Stimulated activated CD4-positive, alpha-beta T cell treated with anti-CD3 and anti-CD28 coated beads, Interleukin-1b, Interleukin-23, amount 100 ng/mL, for 48 hours (primary cell): ENCODE results near the gene NAALADL2.
"Not testable (repeated sequence)": the region's sequence is repeated elsewhere in the genome, so short reads cannot be mapped to it uniquely, and the experiment has no call there.

ENCODE experiments used
- DNase-seq: peaks from one replicate; pipeline ENCODE4 v3.0.0-alpha.2; 2020

The NAALADL2 gene

DNA sequence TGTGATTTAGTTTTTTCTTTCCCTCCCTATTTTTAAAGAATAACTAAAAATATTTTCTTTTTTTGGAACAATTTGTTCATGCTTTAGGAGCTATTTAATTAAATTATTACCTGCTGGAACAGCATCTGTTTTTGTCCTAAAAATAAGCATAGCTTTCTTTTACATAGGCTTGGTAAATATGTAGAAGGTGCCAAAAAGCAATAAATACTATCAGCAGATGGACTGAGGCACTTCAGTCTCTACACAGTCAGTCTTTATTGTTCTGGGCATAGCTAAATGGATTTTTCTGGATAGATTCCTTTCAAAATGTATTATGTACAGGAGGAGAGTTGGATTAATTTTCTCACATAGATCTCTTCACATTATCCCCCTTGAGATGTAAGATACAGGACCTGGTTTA lies 223.5 kb downstream of the NAALADL2 start:
- DNase-seq = no peak

DNA sequence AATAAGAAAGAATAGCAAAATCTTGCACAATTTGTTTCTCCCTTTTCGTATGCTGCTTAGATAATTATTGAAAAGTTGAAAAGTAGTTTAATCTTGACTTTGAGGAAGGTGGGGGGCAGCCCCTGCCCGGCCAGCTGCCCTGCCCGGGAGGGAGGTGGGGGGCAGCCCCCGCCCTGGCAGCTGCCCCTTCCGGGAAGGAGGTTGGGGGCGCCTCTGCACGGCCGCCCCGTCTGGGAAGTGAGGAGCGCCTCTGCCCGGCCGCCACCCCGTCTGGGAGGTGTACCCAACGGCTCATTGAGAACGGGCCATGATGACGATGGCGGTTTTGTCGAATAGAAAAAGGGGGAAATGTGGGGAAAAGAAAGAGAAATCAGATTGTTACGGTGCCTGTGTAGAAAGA lies 228.0 kb downstream of the NAALADL2 start:
- not testable (repeated sequence) for DNase-seq

DNA sequence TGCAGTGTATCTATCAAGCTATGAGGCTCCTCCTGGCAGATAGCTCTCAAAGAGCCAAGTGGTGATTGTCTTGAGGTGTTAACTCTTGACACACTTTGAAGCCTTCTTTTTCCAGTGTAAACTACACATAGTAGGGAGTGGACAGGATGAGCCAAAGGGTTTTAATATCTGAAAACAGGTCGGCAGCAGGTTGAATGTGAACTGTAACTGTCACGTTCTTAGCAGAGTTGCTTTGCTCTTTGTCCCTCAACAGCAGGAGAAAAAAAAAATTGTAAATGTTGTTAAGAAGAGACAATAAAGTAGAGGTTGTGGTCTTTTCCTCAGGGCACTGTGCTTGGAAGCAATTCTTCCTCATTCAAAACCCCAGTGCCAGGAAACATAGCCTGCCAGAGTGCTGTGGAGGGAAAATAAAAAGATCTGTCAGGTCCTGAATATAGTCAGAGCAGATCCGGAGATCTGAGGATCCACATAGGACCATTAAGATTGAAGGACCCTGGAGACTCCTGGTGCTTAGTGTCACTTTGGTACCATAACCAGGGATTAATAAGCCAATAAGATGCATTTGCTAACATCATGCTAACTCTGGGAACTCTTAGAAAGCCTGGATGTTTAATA lies 229.7 kb downstream of the NAALADL2 start:
- DNase-seq = no peak

DNA sequence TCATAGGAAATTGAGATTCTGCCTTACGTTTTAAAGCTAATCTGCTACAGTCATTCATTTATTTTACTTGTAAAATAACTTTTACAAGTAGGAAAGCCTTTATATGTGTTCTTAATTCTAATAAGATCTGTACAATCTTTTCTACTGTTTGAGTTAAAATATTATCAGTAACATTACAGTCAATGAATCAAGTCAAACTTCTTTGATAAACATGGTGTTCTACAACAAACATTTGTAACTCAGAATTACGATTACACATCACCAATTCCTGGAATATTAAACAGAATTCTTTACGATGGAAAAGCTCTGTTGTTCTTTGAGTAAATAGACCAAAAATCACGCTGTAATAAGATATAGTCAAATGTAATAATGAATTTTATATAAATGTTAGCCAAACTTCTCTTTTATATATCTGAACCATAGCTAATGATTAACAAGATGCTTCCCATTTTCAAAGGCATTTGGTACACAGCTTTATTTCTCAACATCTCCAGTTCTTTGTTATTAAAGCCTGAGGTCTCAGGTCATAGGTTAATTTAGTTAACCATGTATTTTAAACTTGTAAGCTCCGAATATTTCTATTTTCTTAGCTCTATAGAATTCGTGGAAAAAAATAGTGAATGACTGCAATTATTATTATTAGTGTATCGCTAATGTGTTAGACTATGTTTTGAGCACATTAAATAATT lies 232.4 kb downstream of the NAALADL2 start:
- no peak for DNase-seq

DNA sequence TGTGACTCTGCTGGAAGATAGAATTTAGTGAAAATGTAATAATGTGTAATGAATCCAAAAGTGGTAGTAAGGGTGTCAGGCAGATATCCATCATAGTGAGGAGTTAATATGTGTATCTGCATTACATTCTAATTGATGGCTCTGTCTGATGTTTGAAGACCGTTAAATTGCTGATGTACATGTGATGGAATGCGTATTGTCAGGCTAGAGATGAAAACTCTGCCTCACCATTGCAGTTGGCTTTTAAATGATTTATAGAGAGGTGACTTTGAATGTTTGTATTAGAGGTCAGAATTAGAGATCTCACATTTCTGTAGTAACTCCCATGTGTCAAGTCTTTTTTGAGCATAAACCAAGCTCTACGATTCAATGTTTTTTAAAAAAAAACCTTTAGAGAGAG lies 234.6 kb downstream of the NAALADL2 start:
- no peak for DNase-seq

DNA sequence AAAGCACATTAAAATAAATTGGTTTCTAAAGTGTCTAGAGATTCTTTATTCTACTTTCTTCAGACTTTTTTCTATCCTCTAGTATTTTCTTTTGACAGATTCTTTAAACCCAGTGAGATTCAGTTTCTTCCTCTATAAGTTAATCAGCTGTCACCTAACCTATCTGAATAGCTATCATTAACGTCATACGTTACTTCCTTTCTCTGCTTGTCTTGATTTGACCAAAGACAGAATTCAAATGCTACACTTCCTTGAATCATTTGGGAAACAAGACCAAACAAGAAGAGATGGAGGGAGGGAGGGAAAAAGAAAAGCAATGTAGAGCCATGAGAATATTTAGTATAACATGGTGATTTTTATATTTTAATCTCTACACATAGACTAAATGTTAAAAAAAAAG lies 235.2 kb downstream of the NAALADL2 start:
- no peak for DNase-seq

DNA sequence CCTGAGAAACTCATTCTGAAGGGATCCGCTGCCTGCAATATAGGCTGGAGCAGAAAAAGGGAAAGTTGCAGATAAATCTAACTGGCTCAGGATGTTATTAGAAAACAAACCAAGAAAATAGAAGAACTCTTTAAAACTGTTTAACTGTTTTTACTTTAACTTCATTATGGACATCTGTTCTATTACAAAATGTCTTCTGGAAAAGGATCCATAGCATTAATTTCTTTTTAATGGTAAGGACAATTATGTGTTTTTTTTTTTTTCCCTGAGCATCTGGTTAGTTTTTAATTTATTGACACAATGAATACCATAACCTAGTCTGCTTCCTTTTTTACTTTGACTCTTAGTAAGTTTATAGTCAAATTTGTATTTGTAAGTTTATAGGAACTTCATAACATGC lies 239.5 kb downstream of the NAALADL2 start:
- no peak for DNase-seq

DNA sequence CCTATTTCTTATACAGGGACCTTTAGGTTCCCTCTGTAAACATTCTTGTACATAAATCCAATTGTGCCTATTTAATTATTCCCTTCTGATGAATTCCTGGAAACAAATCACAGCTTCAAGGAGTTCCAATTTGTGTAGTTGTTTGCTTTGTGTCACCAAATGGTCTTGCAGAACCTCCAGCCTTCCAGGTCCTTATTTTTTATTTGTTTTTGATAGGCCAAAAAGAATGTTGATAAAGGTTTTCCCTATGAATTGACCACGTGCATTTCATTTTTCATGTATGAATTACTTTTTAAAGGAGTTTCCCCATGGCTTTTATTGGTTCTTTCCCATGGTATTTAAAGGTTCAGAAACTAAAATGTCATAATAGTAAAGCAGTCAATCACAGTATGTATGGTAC lies 243.0 kb downstream of the NAALADL2 start:
- no peak for DNase-seq

DNA sequence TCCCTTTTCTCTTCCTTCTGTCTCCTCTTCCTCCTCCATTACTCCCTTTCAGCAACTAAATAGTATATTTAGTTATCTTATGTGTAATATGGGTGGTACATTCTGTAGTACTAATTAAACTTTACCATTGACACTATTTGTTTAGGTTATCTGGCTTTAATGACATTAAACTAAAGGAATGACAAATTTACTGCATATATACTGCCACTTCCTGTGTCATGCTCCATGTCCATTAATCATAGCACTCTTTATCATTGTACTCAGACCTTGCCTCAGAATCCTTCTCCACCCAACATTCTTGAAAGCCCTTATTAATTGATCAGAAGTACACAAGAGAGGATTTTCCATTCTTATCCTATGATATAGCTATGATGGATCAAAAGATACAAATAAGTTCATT lies 244.2 kb downstream of the NAALADL2 start:
- DNase-seq = no peak

DNA sequence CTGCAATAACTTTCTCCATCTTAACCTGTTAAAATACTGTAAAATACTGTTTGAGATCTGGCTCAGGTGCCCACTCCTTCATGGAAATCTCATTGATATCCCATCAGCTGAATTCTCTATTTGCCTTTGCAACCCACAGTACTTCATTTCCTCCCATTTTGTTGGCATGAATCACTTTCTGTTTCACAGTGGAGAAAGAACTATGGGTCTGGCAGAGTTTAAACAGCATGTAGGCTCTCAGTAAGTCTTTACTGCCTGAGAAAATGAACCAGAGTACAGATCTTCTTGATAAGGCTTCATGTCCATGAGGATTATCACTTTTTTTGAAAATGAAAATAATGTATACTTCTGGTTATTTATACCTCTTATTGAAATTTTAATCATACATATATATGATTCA lies 245.9 kb downstream of the NAALADL2 start:
- DNase-seq = no peak

DNA sequence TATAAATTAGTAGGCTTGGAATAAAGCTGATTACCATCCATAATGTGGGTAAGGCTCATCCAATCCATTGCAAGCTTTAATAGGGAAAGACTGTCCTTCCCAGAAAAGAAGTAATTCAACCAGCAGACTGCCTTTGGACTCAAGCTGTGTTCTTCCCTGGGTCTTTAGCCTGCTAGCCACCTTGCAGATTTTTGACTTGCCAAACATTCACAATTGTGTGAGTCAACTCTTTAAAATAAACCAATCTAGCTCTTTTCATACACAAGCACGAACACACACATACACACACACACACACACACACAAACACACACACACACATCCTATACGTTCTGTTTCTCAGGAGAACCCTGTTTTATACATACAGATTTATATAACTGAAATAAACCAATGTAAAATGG lies 248.1 kb downstream of the NAALADL2 start:
- DNase-seq = no peak

DNA sequence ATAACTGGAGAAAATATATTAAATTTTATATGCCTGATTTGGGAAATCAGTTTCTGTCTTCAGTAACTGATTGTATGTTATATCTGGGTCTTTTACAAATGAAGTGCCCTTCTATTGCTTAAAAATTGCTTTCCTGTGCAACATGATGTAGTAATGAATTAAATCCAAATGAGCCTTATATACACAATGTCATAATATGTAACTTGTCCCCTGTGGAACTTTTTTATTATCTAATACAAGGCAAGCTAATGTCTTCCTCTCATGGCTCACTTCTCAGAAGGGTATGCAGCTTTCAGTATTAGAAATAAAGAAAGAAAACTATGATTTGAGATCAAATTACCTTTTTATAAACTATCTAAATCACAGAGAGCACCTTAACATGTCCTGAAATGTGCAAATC lies 248.9 kb downstream of the NAALADL2 start:
- DNase-seq = no peak

DNA sequence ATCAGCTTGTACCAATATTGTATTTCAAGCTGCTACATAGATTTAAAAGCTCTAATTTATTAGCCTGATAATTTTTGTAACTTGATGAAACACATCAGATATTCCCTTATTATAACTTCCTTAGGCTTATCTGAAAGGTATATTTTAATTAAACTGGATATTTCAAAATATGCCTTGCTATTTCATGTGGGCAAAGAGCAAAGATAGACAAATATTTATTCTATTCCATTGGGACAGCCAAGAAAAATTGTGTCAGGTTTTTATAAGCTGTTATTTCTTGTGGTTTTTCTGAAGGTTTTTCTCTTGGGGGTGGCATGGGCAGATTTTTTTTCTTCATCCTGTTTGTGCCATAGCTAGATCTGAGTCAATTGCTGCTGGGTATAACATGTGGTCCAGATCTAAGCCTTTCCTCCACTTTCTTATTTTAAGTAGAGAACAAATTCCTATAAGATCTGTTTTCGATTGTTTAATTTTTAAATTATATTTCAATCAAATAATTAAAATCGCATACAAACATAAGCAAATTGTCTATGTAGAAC lies 249.5 kb downstream of the NAALADL2 start:
- DNase-seq = no peak

DNA sequence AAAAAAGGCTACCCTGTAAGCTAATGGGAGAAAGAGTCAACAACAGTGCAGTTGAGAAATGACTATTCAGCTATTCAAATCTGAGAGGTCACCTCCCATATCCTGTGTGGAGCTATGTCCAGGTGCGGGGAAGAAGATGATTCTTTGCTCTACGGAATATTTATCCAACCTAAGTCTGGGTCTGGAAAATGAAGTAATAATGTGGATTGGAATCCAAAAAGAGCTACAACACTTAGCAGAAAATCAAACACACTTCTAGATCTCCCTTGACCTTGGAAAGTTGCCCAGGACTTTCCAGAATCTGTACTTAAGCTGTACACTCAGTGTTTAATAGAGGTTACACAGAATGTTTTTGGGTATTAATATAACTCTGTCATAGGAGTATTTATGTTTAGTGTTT lies 251.9 kb downstream of the NAALADL2 start:
- DNase-seq = no peak

DNA sequence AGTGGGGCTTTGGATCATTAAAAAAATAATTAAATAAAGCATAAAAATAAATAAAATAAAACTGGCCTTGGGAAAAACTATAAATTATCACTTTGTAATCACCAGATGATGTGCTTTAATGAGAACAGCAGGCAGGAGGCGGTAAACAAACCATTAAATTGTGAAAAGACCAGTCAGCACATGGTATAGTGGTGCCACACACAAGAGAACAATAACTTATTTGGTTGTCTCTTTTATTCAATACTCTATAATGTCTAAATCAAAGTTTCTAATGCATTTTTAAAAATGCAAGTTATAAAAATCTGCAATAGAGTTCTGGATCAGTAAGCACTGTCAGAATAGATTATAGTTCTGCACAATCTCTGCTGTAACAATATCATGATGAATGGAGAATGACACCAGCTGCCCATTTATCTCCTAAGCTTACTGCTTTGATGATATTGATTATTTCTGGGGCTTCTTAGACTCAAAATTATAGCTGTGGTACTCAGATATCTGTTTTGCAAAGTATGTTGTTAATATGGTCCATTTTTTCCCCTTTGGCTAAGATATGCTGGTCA lies 259.3 kb downstream of the NAALADL2 start:
- DNase-seq = no peak

DNA sequence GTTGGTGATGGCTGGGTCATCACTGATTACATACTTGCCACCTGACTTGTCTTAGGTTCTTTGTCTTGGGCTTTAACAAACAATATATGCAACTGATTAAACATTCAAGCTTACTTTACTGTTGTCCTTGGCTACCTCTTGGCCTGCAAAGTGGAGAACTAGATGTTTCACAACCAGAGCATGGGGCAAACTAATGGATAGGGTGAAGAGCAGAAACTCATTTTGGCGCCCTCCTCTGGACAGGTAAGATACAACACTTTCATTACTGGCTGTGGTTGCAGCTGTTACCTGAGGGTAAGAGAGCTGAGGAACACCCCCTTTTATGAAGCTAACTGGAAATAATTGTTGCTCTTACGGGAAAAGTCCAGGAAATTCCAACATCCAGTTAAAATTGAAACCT lies 262.1 kb downstream of the NAALADL2 start:
- no peak for DNase-seq

DNA sequence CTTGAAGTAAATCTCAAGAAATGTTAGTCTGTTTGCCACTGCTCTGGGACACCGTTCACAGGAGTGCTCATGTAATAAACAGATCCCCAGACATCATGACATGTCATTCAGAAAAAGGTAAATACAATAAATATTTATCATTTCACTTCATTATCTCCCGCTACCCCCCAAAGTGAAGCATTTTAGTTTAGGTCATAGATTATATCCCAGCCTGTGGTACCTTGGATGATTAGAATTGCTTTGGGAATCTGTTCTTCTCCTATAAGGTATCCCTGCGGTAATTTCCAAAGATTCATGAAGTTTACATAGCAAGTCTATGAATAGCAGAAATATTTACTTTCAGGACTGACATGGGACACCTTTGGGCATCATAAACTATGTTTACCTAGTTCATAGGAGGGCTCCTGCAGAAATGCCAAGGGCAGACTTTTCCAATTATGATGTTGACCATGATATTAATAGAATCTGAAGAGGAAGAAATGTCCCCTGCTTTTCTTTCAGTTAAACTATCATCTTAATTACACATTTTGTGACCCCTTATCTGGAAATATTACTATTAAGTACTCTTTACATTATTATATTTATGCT lies 268.0 kb downstream of the NAALADL2 start:
- DNase-seq = no peak

DNA sequence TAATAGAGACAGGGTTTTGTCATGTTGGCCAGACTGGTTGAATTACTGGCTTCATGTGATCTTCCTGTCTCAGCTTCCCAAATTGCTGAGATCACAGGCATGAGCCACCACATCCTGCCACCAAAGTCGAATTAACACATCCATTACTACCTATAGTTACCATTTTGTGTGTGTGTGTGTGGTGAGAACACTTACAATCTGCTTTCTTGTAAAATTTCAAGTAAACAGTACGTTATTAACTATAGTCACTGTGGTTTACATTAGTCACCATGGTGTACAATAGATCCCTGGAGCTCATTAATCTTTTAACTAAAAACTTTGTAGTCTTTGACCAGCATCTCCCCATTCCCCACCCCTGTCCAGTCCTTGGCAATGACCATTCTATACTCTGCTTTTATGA lies 270.0 kb downstream of the NAALADL2 start:
- DNase-seq = no peak

DNA sequence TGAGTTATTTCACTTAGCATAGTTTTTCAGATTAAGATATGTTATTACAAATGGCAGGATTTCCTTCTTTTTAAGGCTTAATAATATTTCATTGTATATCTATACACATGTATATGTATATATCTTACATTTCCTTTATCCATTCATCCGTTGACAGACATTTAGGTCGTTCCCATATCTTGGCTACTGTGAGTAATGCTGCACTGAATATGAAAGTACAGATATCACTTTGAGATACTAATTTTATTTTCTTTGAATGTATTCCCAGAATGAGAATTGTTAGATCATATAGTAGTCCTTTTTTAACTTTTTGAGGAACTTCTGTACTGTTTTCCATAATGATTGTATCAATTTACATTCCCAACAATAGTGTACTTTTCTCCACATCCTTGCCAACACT lies 270.4 kb downstream of the NAALADL2 start:
- DNase-seq = no peak

DNA sequence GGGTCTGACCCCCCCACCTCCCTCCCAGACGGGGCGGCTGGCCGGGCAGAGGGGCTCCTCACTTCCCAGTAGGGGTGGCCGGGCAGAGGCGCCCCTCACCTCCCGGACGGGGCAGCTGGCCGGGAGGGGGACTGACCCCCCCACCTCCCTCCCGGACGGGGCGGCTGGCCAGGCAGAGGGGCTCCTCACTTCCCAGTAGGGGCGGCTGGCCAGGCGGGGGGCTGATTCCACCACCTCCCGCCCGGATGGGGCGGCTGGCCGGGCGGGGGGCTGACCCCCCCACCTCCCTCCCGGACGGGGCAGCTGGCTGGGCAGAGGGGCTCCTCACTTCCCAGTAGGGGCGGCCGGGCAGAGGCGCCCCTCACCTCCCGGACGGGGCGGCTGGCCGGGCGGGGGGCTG lies 272.7 kb downstream of the NAALADL2 start:
- DNase-seq = not testable (repeated sequence)

DNA sequence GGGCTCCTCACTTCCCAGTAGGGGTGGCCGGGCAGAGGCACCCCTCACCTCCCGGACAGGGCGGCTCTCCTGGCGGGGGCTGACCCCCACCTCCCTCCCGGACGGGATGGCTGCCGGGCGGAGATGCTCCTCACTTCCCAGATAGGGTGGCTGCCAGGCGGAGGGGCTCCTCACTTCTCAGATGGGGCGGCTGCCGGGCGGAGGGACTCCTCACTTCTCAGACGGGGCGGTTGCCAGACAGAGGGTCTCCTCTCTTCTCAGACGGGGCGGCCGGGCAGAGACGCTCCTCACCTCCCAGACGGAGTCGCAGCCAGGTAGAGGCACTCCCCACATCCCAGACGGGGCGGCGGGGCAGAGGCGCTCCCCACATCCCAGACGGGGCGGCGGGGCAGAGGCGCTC lies 273.6 kb downstream of the NAALADL2 start:
- DNase-seq = not testable (repeated sequence)

DNA sequence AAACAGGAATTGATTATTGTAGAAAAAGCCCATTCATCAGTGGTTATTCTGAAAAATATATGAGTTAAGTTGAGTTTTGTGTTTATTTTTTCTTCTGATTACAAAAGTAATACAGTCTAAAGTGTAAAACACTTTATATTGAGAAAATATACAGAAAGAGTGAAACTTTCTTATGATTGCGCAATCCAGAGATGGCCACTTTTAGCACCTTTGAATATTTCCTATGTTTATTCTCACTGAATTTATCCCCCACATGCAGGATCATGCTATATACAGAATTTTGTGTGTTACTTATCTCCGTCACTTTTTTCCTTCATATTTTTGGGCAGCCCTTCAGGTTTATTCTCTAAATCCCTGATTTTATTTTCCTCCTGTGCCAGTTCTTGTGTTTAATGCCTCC lies 285.2 kb downstream of the NAALADL2 start:
- no peak for DNase-seq

DNA sequence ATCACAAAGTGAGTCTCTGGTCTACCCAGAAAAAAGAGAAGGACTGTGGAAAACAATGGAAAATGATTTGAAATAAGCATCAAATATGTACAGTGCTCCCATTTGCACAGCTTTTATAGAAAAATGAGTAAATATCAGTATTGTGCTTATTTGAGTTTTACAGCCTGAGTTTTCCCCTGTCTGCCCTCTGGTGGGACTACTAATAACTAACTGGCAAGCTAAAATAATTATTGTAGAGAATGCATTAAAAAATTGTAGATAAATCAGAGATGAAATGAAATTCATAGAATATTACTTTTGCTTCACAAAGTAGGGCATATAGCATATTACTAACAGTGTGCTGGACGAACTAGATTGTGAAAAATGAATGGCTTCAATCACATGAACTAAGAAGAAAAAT lies 287.1 kb downstream of the NAALADL2 start:
- DNase-seq = no peak

DNA sequence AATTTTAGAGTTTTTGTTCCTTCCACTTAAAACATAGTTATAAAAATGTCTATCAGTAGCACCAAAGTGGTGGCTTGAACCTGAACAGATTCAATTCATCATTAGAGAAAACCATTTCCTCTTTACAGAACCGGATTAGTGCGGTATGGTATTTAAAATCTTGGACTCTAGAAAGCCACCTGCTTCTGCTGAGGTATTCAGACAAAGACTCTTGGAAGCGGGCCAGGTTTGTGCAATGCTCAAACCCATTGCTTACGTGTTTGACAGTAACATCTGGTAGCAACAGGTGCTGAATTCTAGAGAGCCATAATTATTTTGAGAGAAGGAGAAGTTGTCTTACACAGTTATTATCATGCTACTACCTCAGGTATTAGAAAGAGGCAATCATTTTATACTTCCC lies 290.5 kb downstream of the NAALADL2 start:
- DNase-seq = no peak
